Loucy (cell line): Measurements from ENCODE around the gene NAALADL2.

Experiments
- CTCF ChIP-seq: fragments of 200-600 bp; sonication (generic); conservative IDR thresholded peaks from 2 replicates; pipeline ENCODE4 v1.5.1; 2014; ENCODE audit warnings: mild to moderate bottlenecking, antibody characterized with exemption, low read length
- EZH2phosphoT487 ChIP-seq: fragments of 200-600 bp; IDR thresholded peaks from 2 replicates; pipeline ENCODE4 v1.6.1; 2018; ENCODE audit warnings: antibody characterized with exemption, mild to moderate bottlenecking, moderate library complexity, borderline replicate concordance

GRCh38 chr3:175310046-175310445 is 450.9 kb downstream of the NAALADL2 start:
- TF ChIP-seq CTCF (no peak), EZH2phosphoT487 (no peak)
